Mesothelial cell of epicardium (in vitro differentiated cells): ENCODE results near the gene ZFYVE9. TPM values are rescaled to one million over a fixed set of nuclear protein-coding genes. Genes with fewer than 3 reads are reported as not detected.
A peak's percentile ranks its signal among the peaks of the same experiment; 100 is the strongest.
"Not testable (repeated sequence)": the region's sequence is repeated elsewhere in the genome, so short reads cannot be mapped to it uniquely, and the experiment has no call there.

Source experiments
- DNase-seq, 2 experiments: peaks; one replicate each; pipeline ENCODE4 v3.0.0; 2021; ENCODE audit warnings: low spot score in 2 of 2; ENCODE audit not compliant: unreplicated experiment in 2 of 2
- H3K27ac Mint-ChIP-seq: 2 replicates; pipeline ENCODE4 v1.8.0; 2021; ENCODE audit warnings: mixed read lengths
- H3K27me3 Mint-ChIP-seq: 2 replicates; pipeline ENCODE4 v1.8.0; 2021; ENCODE audit warnings: low read depth, mixed read lengths
- H3K36me3 Mint-ChIP-seq: 2 replicates; pipeline ENCODE4 v1.8.0; 2021; ENCODE audit warnings: mixed read lengths
- H3K4me1 Mint-ChIP-seq: 2 replicates; pipeline ENCODE4 v1.8.0; 2021; ENCODE audit warnings: mixed read lengths
- H3K4me3 Mint-ChIP-seq: 2 replicates; pipeline ENCODE4 v1.8.0; 2021; ENCODE audit warnings: mild to moderate bottlenecking, moderate library complexity, mixed read lengths
- H3K9me3 Mint-ChIP-seq: 2 replicates; pipeline ENCODE4 v1.8.0; 2021; ENCODE audit warnings: mixed read lengths
- CTCF ChIP-seq: fragments of 200-600 bp; sonication (generic); IDR thresholded peaks from one replicate; pipeline ENCODE4 v1.5.0; 2021; ENCODE audit warnings: antibody characterized with exemption; ENCODE audit not compliant: unreplicated experiment
- total RNA-seq: library from RNA; stranded (reverse); gene quantifications from 3 replicates; pipeline ENCODE4 v1.2.1, GENCODE V29; 2021

Gene ZFYVE9
- total RNA-seq, 1 donor from 2014 or later: 33.3 TPM

DNA sequence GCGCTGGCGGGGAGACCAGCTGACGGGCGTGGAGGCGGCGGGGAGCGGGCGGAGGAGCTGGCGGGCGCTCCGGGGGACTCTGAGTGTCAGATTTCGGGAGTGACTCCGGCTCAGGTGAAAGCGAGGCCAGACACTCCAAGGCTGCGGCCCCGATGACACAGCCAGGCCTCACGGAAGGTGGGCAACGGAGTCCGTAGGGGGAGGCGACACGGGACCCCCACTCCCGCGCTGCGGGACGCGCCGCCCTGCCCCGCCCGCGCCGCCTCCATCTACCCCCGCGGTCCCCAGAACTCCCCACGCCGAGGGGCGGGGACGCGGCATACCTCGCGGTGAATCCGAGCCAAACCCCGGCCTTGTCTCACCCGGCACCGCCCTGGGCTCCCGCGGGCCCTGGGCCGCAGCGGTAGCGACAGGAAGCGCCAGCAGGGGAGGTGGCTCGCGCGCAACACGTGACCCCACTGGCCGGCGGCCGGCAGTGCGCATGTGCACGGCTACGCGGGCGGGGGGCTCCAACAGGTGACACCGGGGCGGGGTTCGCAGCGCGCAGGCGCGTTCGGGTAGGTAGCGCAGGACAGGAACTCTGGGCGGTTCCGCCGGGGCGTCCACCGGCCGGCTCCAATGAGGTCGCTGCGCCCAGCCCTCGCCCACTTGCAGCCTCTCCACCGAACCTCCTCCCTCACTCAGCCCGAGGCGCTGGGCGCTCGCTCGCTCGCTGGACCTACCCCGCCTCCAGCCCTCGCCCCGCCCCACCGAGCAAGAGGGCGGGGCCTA is 224.0 kb downstream of the ZFYVE9 start, which contains the start of gene CC2D1B:
Gene CC2D1B (minus strand): TSS at position 460 of the 771 bp plus-strand sequence. CDS start 1,585 bp downstream, outside the sequence.
- H3K27ac Mint-ChIP-seq: peak within 1 kb of the TSS; percentile 95
- peak; percentile 99 to 100 for DNase-seq
- peak within 1 kb of the TSS; percentile 93 for H3K4me3 Mint-ChIP-seq
- no peak for TF ChIP-seq CTCF
- peaks cover 5% of the 10 kb centered on the region for H3K36me3 Mint-ChIP-seq
- H3K9me3 Mint-ChIP-seq: no peaks in the 10 kb centered on the region
- H3K27me3 Mint-ChIP-seq: no peaks in the 10 kb centered on the region
- H3K4me1 Mint-ChIP-seq: peaks cover 30% of the 10 kb centered on the region

DNA sequence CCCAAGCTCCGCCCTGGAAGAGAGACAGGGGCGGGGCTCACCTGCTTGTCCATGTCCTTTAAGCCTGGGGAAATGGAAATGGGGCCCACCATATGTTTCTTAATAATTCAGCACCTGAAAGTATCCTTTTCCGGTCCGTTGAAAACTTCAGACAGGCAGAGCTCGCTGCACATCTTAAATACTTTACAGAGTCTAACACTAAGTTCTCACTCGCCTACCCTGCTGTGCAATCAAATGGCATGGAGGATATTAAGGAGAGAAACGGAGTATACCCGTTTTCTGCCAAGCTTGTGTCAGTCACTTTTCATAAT is 224.6 kb downstream of the ZFYVE9 start:
- DNase-seq: no peak
- peaks cover 4% of the 10 kb centered on the region for H3K36me3 Mint-ChIP-seq
- peaks cover 30% of the 10 kb centered on the region for H3K4me1 Mint-ChIP-seq
- no peaks in the 10 kb centered on the region for H3K9me3 Mint-ChIP-seq
- no peaks in the 10 kb centered on the region for H3K27me3 Mint-ChIP-seq
- peak overlapping the region; percentile 83 for H3K27ac Mint-ChIP-seq
- TF ChIP-seq CTCF: no peak
- H3K4me3 Mint-ChIP-seq: peak overlapping the region; percentile 93

DNA sequence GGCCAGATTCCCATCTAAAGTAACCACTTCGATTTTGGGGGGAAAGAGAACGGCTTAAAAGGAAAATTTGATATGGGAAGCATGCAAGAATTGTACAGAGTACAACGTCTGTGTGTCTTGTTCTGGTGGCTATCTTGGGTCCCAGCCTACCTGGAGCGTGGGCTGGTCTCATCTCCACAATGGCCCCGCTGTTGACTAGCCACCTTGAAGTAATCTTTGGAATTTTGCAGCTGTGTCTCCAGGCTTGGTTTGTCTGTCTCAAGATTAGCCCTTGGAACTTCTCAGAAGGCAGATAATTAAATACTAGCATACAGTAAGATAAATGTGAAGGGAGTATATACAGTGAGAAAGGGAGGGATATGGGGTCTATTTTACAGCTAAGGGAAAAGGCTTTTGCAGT is 225.4 kb downstream of the ZFYVE9 start:
- Mint-ChIP-seq H3K27me3 (no peaks in the 10 kb centered on the region), H3K4me3 (peak overlapping the region; percentile 93), H3K9me3 (no peaks in the 10 kb centered on the region), H3K27ac (no peak overlapping the region), H3K36me3 (no peaks in the 10 kb centered on the region), H3K4me1 (peaks cover 30% of the 10 kb centered on the region)
- no peak for TF ChIP-seq CTCF
- no peak for DNase-seq

GRCh38 chr1:52368383-52369172 is 226.7 kb downstream of the ZFYVE9 start:
- Mint-ChIP-seq H3K27ac (peak overlapping the region; percentile 81), H3K9me3 (no peaks in the 10 kb centered on the region)
- DNase-seq: peak in 1 of 2 experiments; percentile 72

GRCh38 chr1:52369851-52370250 is 228.0 kb downstream of the ZFYVE9 start:
- H3K27me3 Mint-ChIP-seq, H3K36me3 Mint-ChIP-seq, H3K4me3 Mint-ChIP-seq, DNase-seq, H3K27ac Mint-ChIP-seq, H3K9me3 Mint-ChIP-seq: not testable (repeated sequence)
- peaks cover 25% of the 10 kb centered on the region for H3K4me1 Mint-ChIP-seq

More at GRCh38 chr1:52368383-52369172, 226.7 kb downstream of the ZFYVE9 start:
- Mint-ChIP-seq H3K4me1 (peaks cover 30% of the 10 kb centered on the region), H3K4me3 (peak overlapping the region; percentile 68), H3K27me3 (no peaks in the 10 kb centered on the region), H3K36me3 (no peaks in the 10 kb centered on the region)
- no peak for TF ChIP-seq CTCF

DNA sequence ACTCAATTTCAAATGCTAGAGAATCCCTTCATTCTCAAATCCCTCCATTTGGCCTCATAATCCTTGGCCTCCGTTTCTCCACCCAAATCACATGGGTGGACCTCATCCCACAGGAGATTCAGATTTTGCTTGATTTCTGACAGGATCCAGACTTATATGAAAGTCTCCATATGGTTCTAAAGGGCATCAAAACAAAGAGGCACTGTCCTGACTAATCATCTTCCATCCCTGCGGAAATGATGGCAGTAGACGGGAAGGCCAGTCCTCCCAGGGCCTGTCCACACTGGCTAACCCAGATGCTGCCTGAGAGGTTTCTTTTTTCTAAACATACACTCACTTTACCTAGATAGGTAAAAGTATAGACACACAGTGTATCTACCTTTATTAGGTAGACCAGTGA is 243.5 kb downstream of the ZFYVE9 start:
- TF ChIP-seq CTCF: no peak
- H3K4me1 Mint-ChIP-seq: no peaks in the 10 kb centered on the region
- no peak overlapping the region for H3K27ac Mint-ChIP-seq
- no peak overlapping the region for H3K4me3 Mint-ChIP-seq
- H3K27me3 Mint-ChIP-seq: no peaks in the 10 kb centered on the region
- H3K9me3 Mint-ChIP-seq: no peaks in the 10 kb centered on the region
- H3K36me3 Mint-ChIP-seq: peaks cover 10% of the 10 kb centered on the region
- DNase-seq: no peak
